GM18517 (cell line): ENCODE data around the gene STAT3.
A peak's percentile ranks its signal among the peaks of the same experiment; 100 is the strongest.
"Not testable (repeated sequence)": the region's sequence is repeated elsewhere in the genome, so short reads cannot be mapped to it uniquely, and the experiment has no call there.

Experiments
- ATAC-seq: cut with Tn5 transposase; IDR thresholded peaks from one replicate; pipeline ENCODE4 v1.9.1; 2021; ENCODE audit warnings: mild to moderate bottlenecking, moderate library complexity; ENCODE audit not compliant: unreplicated experiment

Gene STAT3

GRCh38 chr17:42388381-42389134 is at the start of gene STAT3:
Gene STAT3 (minus strand): TSS chr17:42388442. CDS start chr17:42348516, 39,926 bp downstream.
- peak; percentile 90 for ATAC-seq

- no peak for ATAC-seq
Observed at GRCh38 chr17:42436391-42436790, 48.1 kb upstream of the STAT3 start.

- no peak for ATAC-seq
Observed at GRCh38 chr17:42431758-42432161, 43.5 kb upstream of the STAT3 start.

- no peak for ATAC-seq
Observed at GRCh38 chr17:42429726-42430447, 41.6 kb upstream of the STAT3 start.

- ATAC-seq, result no peak
Observed at GRCh38 chr17:42428141-42428944, 40.1 kb upstream of the STAT3 start.

- no peak for ATAC-seq
Observed at GRCh38 chr17:42424991-42425610, 36.9 kb upstream of the STAT3 start.

GRCh38 chr17:42423766-42424165 is 35.5 kb upstream of the STAT3 start:
- ATAC-seq, result no peak

- ATAC-seq, result no peak
Observed at GRCh38 chr17:42422958-42423712, 34.9 kb upstream of the STAT3 start, which contains the start of gene CAVIN1. Gene CAVIN1 (minus strand): TSS chr17:42423256. CDS start chr17:42423097, 159 bp downstream.

GRCh38 chr17:42422412-42422957 is 34.2 kb upstream of the STAT3 start:
- ATAC-seq, result no peak

GRCh38 chr17:42421507-42422338 is 33.5 kb upstream of the STAT3 start:
- ATAC-seq, result no peak

- ATAC-seq, result no peak
Observed at GRCh38 chr17:42421136-42421506, 32.9 kb upstream of the STAT3 start.

GRCh38 chr17:42417981-42418380 is 29.7 kb upstream of the STAT3 start:
- ATAC-seq, result not testable (repeated sequence)

GRCh38 chr17:42414704-42415409 is 26.6 kb upstream of the STAT3 start:
- ATAC-seq, result no peak

GRCh38 chr17:42413464-42414040 is 25.3 kb upstream of the STAT3 start:
- ATAC-seq, result no peak

- no peak for ATAC-seq
Observed at GRCh38 chr17:42411905-42412679, 23.9 kb upstream of the STAT3 start.

- no peak for ATAC-seq
Observed at GRCh38 chr17:42411361-42411760, 23.1 kb upstream of the STAT3 start.

- no peak for ATAC-seq
Observed at GRCh38 chr17:42410319-42410685, 22.1 kb upstream of the STAT3 start.
